Cardiac muscle cell (in vitro differentiated cells and primary cell): ENCODE measurements around the gene KCNJ10. TPM values are rescaled to one million over a fixed set of nuclear protein-coding genes. Genes with fewer than 3 reads are reported as not detected.

Source experiments
- DNase-seq, 2 donors: peaks; one replicate each; pipeline versions ENCODE4 v3.0.0 to v3.0.0-alpha.2; 2010 to 2017; ENCODE audit warnings: low read depth in 1 of 2, low spot score in 1 of 2
- H3K27ac ChIP-seq: fragments of 200-600 bp; sonication (generic); 2 replicates; pipeline ENCODE4 v1.5.1; 2016
- H3K27me3 ChIP-seq: fragments of 200-600 bp; sonication (generic); 2 replicates; pipeline ENCODE4 v1.6.0; 2016; ENCODE audit warnings: control low read depth
- H3K36me3 ChIP-seq: fragments of 200-600 bp; sonication (generic); 2 replicates; pipeline ENCODE4 v1.5.1; 2016; ENCODE audit warnings: control low read depth
- H3K4me1 ChIP-seq: fragments of 200-600 bp; sonication (generic); 2 replicates; pipeline ENCODE4 v1.8.1; 2017; ENCODE audit warnings: low read depth, mild to moderate bottlenecking, mixed run types
- H3K4me3 ChIP-seq: fragments of 200-600 bp; sonication (generic); 2 replicates; pipeline ENCODE4 v1.5.1; 2016; ENCODE audit warnings: mild to moderate bottlenecking
- H3K9me3 ChIP-seq: fragments of 200-600 bp; sonication (generic); 2 replicates; pipeline ENCODE4 v1.5.1; 2017; ENCODE audit warnings: low read depth, mild to moderate bottlenecking, control low read depth
- CTCF ChIP-seq: IDR thresholded peaks from 2 replicates; pipeline ENCODE4 v1.5.1; 2012; ENCODE audit warnings: low read depth, mild to moderate bottlenecking, low read length
- polyA plus RNA-seq: library from polyadenylated mRNA; unstranded; fragments of >200 nt; fragmentation: Nextera tagmentation; extraction: Ambion mirVana; gene quantifications from 2 replicates; pipeline ENCODE4 v1.2.1, GENCODE V29; 2016
- total RNA-seq: library from RNA; depleted of rRNA; stranded (reverse); fragments of >200 nt; gene quantifications from 2 replicates; pipeline ENCODE4 v1.2.3, GENCODE V29; 2016

The KCNJ10 gene
- total and polyA plus RNA-seq, 2 experiments from 2014 or later: 0.35 to 0.42 TPM

DNA sequence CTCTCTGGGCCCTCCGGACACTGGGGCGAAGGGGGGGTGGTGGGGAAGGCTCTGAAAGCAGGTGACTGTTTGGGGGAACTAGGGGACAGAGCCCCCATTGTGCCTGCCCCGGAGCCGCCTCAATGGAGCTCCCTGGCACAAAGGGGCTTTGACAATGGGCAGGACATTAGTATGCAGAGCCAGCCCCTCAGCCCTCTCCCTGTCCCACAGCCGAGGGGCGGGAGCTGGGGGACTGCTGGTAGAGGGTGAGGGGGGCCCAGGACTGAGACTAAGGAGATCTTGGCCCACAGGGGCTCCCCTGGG is 7.8 kb downstream of the KCNJ10 start:
- Histone ChIP-seq H3K27ac (no peak overlapping the region), H3K4me1 (peaks cover 13% of the 10 kb centered on the region), H3K9me3 (no peaks in the 10 kb centered on the region), H3K36me3 (no peaks in the 10 kb centered on the region), H3K4me3 (no peak overlapping the region), H3K27me3 (no peaks in the 10 kb centered on the region)
- DNase-seq: no peak
- TF ChIP-seq CTCF: no peak

- peaks cover 10% of the 10 kb centered on the region for H3K4me1 ChIP-seq
- peak in 1 of 2 donors; percentile 48 for DNase-seq
- no peak for TF ChIP-seq CTCF
- no peaks in the 10 kb centered on the region for H3K9me3 ChIP-seq
- H3K4me3 ChIP-seq: no peak overlapping the region
- H3K27me3 ChIP-seq: no peaks in the 10 kb centered on the region
- H3K36me3 ChIP-seq: no peaks in the 10 kb centered on the region
- H3K27ac ChIP-seq: no peak overlapping the region
Measured at GRCh38 chr1:160061369-160062229, 8.4 kb downstream of the KCNJ10 start.

GRCh38 chr1:160058087-160058486 is 11.9 kb downstream of the KCNJ10 start:
- DNase-seq: peak in 1 of 2 donors; percentile 18
- Histone ChIP-seq H3K27me3 (peaks cover under 1% of the 10 kb centered on the region), H3K9me3 (no peaks in the 10 kb centered on the region), H3K27ac (no peak overlapping the region), H3K36me3 (no peaks in the 10 kb centered on the region), H3K4me3 (no peak overlapping the region), H3K4me1 (peaks cover 10% of the 10 kb centered on the region)
- TF ChIP-seq CTCF: peak; percentile 36

DNA sequence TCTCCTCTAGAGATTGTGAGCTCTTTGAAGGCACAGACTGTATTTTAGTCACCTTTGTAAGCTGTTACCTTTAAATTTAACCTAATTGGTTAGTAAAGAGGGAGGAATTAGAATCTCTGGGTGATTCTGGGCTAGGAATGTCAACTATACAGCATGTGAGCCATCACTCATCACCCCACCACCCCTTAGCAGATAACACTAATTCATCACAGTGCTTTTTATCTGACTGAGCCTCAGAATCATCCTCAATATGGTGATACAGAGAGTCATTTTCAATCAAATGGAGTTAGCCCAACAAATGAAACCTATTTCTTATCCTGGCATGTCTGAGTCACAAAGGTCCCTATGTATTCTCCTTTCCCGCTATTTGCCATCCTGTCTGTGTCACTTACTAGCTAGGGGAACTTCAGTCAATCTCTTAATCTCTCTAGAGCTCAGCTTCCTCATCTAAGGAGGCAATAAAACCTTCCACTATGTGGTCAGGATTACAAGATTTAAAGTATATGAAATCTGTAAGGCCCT is 13.3 kb downstream of the KCNJ10 start:
- DNase-seq: no peak
- H3K27ac ChIP-seq: no peak overlapping the region
- H3K36me3 ChIP-seq: no peaks in the 10 kb centered on the region
- peaks cover 11% of the 10 kb centered on the region for H3K27me3 ChIP-seq
- H3K4me3 ChIP-seq: no peak overlapping the region
- TF ChIP-seq CTCF: no peak
- no peaks in the 10 kb centered on the region for H3K9me3 ChIP-seq
- peaks cover 6% of the 10 kb centered on the region for H3K4me1 ChIP-seq

DNA sequence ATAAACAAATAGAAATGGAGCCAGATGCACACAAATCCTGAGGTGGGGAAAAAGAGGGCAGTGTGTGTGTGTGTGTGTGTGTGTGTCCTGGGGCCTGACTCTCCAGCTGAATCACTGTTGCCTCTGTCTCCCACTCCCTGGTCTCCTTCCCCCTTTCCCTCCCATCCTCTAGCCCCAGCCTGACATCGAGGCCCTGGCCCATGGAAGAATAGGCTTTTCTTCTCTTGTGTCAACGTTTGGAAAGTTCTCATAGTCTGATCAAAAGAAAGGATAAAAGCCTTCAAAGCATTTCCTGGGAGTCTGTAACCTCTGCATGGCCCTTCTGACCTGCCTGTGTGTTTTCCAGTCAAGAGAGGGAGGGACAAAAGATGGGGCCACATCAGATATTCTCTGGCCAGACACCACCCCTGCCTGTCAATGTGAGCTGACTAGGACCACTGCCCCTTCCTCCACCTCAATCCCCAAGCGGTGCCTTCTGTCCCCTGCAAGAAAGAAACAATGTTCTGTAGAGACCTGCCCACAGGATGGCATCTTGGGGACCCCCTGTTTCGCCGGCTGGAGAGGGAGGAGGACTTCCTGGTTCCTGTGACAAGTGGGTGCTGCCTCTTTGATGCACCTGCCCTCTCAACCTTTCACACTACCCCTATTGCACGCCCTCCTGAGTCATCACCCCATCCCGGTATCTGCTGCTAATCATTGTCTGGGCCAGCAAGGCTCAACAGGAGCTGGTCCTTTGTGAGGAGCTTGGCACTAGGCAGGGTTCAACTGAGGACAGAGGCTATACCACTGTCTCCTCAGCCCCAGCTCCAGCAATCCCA is 16.2 kb downstream of the KCNJ10 start:
- Histone ChIP-seq H3K9me3 (no peaks in the 10 kb centered on the region), H3K27ac (no peak overlapping the region), H3K4me1 (no peaks in the 10 kb centered on the region), H3K36me3 (no peaks in the 10 kb centered on the region), H3K27me3 (peaks cover 11% of the 10 kb centered on the region), H3K4me3 (no peak overlapping the region)
- no peak for TF ChIP-seq CTCF
- no peak for DNase-seq
